ENCODE results near the gene RPL26. TPM values are rescaled to one million over a fixed set of nuclear protein-coding genes. Genes with fewer than 3 reads are reported as not detected.

RPL26 gene
- total RNA-seq (2014; rRNA removed; shearing (Covaris generic)), result 3,963 and 5,110 TPM in 2 replicates

DNA sequence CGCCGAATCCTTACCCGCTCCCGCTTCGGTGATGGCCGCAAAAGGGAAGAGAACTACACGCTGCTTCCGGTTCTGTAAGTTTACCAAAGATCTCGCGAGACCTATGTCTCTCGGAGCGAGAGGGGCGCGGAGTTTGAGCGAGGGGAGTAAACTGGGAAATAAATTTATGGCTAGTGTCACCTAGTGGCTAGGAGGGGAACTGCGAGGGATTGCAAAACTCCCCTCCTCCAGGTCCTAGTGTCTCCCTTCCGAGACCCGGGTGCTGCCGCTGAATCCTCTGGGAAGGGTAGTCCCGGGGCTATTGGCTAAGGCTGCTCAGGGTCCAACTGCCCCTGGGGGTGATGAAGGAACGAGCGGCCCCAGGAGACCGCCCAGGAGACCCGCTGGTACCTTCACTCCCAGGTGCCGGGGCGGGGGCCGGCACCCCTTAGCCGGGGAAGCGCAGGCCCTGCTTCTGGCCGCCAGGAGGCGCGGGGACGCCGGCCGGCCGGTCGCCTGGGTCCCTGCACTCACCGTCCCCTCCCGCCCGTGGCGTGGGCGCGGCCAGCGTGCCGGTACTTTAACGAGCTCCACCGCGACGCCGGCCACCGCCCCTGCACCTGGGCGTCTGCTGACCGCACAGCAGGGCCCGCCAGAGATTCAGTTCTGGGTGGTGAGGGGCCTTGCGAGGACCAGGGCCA, at the start of gene RPL26:
TSS of gene RPL26 (minus strand) at position 51 of the 680 bp plus-strand sequence. CDS start 883 bp downstream, outside the sequence.
- in situ Hi-C loops (cut with HindIII; ENCODE audit: low sequenced_read_pairs), result no loop called here
- peak; percentile 99 for DNase-seq (ENCODE audit: low spot score)

DNA sequence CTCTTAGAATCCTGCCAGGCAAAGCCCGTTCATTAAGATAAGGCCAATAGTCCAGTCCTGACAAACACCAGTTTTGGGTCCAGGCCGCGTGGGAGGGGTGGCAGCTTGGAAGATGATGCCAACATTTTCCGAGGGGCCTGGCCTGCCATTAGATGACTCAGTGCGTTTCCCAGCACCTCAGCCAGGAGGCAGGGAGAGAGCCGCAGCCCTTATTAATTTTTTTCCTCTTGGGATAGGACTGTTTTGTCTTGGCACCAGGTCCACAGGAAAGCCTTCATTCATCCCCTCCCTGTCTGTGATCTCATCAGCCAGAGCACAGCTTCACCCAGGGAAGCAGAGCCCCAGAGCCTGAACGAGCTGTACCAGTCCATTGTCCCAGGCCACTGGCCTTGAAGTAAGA, 48.0 kb upstream of the RPL26 start:
- DNase-seq (ENCODE audit: low spot score), result no peak
- in situ Hi-C loops (cut with HindIII; ENCODE audit: low sequenced_read_pairs), result no loop called here

DNA sequence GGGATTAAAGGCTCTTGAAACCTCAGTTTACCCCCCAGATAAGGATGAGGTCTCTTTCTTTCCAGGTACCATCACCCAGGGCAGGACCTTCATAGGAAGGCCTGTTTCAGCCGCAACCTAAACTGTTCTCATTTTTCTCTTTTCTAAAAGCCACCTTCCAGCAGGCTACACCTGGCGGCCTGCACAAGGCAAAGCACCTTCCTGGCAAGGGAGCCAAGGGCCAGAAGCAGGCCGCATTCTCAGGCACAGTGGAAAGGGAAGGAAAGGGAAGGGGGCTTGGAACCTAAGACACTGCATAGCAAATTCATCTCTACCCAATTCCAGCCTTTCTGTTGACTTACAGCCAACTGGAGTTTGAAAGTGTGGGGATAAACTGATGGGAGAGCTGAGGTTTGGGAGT, 43.8 kb upstream of the RPL26 start:
- in situ Hi-C loops (cut with HindIII; ENCODE audit: low sequenced_read_pairs), result no loop called here
- DNase-seq (ENCODE audit: low spot score), result no peak

DNA sequence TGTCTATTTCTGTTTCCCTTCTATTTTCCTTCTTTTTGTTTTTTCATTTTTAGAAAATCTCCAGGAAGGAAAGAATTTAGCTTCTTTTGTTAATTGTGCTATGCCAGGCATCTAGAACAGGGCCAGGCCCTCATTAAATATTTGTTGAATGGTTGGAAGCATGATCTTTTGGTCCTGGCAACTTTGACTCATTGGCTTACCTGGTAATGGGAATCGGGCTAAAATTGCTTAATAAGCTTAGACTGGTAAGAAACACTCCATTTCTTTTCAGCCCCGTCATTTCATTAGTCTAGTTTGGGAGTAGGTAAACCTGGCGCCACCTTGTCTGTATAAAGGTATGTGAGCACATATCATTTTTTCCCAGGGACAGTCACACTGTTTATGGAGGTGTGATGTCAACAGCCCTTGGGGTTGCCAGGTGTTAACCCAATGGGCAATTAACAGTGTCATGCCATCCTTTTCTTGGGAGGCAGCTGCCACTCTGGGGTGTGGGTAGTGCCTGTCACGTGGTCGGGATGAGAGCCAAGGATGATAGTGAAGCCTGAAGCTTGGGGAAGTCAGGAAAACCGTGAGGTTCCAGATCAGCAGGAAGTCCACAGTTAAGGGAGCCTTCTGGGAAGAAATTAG, 43.2 kb upstream of the RPL26 start:
- in situ Hi-C loops (cut with HindIII; ENCODE audit: low sequenced_read_pairs), result no loop called here
- DNase-seq (ENCODE audit: low spot score), result no peak

DNA sequence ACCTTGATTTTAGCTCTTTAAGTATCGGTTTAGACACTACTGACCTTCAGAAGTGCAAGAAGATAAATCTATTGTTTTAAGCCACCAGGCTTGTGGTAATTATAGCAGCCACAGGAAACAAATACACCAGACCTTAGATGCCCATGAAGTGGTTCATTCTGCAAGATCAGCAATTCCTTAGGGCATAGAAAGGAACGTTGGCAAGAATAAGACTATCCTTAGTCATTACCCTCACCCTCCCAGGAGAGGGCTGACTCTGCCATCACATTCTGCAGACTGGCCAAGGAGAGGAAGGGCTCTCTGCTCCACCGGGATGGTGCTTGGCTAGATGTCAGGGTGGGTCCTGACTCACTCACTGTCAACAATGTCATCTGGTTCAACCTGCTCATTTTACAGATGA, 38.6 kb upstream of the RPL26 start:
- in situ Hi-C loops (cut with HindIII; ENCODE audit: low sequenced_read_pairs), result no loop called here
- DNase-seq (ENCODE audit: low spot score), result no peak

DNA sequence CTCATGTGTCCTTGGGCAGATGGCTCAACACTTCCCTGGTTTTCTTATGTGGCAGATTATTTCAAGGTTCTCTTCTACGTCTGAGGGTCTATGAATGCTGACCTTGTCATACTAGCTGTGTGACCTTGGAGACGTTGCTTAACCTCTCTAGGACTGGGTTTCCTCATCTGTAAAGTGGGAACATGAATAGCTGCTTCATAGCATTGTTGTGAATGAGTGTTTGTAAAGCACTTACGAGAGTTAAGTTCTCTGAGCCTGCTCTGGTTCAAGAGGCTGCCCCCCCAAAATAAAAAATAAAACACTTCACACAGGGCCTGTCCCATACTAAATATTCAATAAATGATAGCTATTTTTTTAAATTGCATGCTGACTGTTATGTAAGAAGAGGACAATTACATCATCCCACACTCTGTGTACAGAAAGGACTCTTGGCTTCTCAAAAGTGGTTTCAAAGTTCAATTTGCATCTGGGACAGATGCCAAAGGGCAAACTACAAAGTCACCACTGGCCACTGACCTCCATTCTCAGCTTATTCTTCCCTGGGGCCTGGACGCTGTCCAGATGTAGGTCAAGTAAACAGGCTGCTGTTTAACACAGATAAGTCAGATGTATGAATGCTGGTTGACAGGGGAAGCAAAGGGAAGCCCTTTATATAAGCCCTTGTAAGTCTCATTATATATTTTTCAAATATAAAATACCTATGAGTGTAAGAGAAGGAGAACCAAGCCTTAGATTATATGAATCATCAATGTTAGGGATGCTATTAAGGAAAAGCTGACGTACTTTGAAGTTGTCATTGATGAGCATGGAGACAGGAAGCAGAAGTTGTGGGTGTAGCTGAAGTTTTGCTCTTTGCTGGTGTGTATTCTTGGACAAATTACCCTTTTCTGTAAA, 37.3 kb upstream of the RPL26 start:
- DNase-seq (ENCODE audit: low spot score), result peak; percentile 9

DNA sequence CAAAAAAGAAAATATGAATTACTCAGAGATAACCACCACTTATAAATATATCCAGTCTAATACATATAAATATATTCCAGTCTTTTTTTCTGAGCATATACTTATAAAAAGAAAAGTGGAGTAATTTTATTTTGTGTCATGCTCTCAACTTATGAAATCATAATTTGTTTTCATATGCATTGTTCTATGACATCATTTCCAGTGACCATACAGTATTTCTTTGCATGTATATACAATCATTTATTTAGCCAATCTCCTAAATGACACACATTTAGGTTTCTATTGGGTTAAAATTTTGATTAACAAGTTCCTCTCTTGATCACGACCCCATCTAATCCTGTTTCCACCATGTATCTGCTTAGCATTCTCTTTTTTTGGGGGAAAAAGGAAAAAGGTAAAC, 36.3 kb upstream of the RPL26 start:
- in situ Hi-C loops (cut with HindIII; ENCODE audit: low sequenced_read_pairs), result no loop called here
- no peak for DNase-seq (ENCODE audit: low spot score)

More for the DNA sequence above, 37.3 kb upstream of the RPL26 start:
- in situ Hi-C loops (cut with HindIII; ENCODE audit: low sequenced_read_pairs), result no loop called here

DNA sequence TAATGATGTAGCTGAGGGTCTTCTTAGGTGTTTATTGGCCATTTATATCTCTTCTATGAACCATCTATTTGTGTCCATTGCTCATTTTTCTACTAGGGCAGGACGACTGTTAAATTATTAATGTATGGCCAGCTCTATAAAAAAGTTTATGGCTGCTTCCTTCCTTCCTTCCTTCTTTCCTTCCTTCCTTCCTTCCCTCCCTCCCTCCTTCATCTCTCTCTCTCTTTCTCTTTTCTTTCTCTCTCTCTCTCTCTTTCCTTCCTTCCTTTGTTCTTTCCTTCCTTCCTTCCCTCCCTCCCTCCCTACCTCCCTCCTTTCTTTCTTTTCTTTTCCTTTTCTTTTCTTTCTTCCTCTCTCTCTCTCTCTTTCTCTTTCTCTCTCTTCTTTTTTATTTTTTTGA, 35.5 kb upstream of the RPL26 start:
- in situ Hi-C loops (cut with HindIII; ENCODE audit: low sequenced_read_pairs), result no loop called here

DNA sequence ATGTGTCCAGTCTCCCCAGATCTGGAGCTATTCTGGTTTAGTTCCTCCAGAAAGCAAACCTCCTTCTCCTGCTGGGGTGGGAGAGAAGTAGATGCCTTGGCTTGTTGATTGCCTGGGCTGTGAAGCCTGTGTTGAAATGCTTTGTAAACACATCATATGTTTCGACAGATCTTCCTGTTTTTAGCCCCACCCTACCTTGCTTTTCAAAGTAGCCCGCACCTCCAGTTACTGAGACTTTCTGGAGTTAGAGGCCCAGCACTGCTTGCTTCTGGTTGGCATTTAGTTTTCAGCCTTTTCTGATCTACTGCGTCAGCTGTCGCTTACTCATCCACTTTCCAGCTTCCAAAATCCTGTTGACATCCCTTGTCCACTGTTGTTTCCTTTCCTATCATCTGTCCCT, 34.8 kb upstream of the RPL26 start:
- in situ Hi-C loops (cut with HindIII; ENCODE audit: low sequenced_read_pairs), result no loop called here
- no peak for DNase-seq (ENCODE audit: low spot score)

More for the DNA sequence above, 35.5 kb upstream of the RPL26 start:
- DNase-seq (ENCODE audit: low spot score), result no peak

DNA sequence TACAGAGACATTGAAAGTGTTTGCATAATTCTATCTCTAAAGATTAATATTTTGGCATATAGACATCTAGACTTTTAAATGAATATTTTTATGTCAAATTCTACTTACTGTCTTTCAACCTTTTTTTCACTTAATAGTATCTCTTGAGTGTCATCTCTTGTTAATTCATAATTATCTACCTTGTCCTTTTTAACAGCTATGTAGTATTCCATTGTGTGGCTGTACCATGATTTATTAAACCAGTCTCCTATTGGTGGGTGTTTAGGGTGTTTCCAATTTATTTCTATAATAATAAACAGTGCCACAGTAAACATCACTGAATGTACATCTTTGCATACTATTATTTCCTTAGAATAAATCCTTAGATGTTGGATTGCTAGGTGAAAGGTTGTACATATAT, 30.9 kb upstream of the RPL26 start:
- in situ Hi-C loops (cut with HindIII; ENCODE audit: low sequenced_read_pairs), result no loop called here
- DNase-seq (ENCODE audit: low spot score), result no peak

DNA sequence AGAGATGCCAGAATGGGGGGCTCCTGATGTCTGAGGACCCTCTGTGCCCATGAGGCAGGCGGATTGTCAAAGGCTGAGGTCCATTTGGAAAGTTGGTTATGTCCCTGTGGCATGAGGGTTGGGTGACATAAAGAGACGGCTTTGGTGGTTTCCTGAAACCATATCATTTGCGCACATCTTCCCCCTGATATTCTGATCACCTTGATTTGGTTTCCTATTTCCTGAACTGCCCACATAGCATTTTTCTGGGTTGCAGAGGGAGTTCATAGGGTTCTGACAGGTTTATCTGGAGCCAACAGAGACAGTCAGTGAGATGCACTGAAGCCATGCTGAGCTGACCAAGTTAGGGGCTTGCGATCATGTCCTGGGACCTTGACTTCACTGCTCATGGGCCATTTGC, 30.3 kb upstream of the RPL26 start:
- in situ Hi-C loops (cut with HindIII; ENCODE audit: low sequenced_read_pairs), result no loop called here
- DNase-seq (ENCODE audit: low spot score), result no peak

DNA sequence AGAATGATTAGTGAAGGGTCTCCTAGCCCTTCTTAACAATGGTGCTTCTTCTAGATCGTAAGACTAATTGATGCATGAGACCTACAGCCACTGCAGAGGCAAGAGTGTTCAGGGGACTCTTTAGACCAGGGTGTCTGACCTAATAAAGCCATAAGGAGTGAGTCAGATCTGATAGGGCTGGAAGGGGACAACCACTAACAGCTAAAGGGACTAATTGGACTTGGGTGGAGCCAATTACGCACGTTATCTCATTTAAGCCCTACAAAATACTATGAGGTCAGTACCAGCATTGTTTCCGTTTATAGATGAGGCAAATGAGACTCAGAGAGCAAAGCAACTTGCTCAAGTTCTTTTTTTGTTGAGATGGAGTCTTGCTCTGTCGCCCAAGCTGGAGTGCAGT, 29.1 kb upstream of the RPL26 start:
- in situ Hi-C loops (cut with HindIII; ENCODE audit: low sequenced_read_pairs), result no loop called here
- DNase-seq (ENCODE audit: low spot score), result no peak

DNA sequence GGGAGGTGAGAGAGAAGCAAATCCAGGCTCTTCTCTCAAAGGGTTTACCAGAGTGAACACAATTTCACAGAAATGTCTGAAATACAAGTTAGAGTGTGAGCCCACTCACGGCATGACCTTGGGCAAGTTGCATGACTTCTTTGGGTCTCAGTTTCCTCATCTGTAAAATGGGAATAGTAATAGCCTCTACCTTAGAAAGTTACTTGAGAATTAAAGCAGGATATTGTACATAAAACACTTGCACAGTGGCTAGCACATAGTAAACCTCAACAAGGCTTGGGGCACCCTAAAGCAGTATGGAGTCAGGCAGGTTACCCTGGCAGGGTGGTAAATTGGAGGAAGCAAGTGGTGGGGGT, 27.9 kb upstream of the RPL26 start:
- in situ Hi-C loops (cut with HindIII; ENCODE audit: low sequenced_read_pairs), result no loop called here
- no peak for DNase-seq (ENCODE audit: low spot score)

DNA sequence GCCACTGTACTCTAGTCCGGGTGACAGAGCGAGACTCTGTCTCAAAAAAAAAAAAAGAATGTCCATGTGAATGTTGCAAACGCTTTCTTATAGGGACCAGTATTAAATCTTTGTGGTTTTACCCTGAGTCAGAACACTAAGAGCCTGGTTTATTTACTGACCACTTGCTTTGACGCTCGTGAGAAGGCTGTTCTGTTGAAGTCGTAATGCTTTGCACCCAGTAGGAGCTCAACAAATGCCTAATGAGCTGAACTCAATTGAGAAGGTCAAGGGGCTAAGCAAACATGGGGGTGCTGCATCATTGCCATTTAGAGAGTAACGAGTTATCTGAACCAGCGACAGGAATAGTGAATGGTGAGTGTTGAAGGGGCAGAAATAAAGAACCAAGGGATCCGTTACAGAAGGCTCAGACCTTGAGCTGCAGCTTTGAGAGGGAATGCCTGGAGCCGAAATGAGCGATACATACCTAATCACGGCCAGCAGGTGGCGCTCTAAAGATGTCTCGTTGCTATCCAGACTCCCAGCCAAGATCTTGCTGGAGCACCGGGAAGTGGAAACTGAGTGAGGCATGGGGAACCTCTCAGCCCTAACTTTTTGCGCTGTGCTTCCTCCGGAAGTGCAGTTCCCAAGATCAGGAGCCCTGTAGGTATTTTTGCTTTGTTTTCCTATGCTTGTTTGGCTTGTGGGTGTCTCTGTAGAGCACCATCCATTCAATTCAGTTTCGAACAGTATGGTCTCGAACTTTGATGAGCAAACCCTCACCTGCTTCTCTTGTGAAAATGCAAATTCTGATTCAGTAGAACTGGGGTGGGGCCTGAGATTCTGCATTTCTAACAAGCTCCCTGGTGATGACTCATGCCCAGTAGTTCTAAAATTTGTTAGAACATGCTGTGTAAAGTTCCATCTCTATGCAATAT, 27.2 kb upstream of the RPL26 start:
- in situ Hi-C loops (cut with HindIII; ENCODE audit: low sequenced_read_pairs), result no loop called here
- peak; percentile 91 for DNase-seq (ENCODE audit: low spot score)

DNA sequence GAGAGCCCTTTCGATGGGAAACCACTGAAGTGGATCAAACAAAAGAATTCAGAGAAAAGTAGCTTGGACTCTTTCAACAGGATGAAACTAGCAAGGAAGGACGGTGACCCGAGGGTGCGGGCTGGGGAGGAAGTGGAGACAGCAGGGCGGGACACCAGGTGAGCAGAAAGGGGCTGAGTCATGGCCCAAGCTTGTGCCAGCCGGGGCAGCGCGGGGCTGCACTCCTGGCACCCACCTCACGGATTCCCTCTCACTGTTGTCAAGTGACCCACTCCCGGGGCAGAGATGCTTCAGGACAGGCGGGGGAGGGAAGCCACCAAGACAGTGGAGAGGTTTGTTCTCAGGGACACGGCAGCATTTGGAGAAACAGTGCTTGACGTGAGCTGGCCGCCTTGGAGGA, 25.4 kb upstream of the RPL26 start:
- in situ Hi-C loops (cut with HindIII; ENCODE audit: low sequenced_read_pairs), result no loop called here
- no peak for DNase-seq (ENCODE audit: low spot score)

DNA sequence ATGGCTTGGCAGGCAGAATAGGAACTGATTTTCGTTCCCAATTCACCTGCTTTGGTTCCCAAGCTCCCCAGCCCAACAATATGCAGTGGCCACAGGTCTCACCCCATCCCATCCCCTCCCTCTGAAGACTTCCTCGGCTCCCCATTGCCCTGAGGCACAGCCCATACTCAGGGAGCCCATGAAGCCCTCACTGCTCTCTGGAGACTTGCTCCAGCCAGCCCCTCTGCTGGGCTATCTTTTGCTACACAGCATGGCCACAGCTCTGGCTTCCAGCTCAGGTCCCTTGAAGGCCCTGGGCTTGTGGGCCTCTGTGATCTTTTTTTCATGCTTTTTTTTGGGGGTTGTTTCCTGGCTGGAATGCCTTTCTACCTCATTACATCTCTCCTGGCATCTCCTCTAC, 23.2 kb upstream of the RPL26 start:
- in situ Hi-C loops (cut with HindIII; ENCODE audit: low sequenced_read_pairs), result no loop called here
- DNase-seq (ENCODE audit: low spot score), result no peak

DNA sequence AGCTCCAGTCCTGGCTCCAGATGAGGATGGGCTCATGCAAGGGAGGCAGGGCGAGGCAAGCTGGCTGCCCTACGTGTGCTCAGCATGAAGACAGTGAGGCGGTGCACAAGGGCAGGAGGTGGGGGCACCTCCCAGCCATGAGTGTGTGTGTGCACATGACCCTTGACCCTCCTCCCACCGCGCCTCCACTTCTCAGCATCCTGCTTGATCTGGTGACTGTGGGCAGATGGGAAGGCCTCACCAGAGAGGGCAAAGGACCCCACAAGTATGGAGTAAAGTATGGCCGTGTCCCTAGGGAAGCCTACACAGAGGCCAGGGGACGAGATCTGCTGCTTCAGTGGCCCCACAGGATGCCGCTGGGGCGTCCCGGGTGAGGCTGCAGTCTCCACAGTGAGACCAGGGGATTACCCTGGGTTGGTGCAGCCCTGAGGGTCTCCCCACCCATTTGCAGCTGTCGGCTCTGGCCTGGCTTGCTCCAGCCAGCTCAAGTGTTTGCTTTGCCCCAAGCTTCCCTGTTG, 22.6 kb upstream of the RPL26 start:
- DNase-seq (ENCODE audit: low spot score), result no peak
- in situ Hi-C loops (cut with HindIII; ENCODE audit: low sequenced_read_pairs), result no loop called here

DNA sequence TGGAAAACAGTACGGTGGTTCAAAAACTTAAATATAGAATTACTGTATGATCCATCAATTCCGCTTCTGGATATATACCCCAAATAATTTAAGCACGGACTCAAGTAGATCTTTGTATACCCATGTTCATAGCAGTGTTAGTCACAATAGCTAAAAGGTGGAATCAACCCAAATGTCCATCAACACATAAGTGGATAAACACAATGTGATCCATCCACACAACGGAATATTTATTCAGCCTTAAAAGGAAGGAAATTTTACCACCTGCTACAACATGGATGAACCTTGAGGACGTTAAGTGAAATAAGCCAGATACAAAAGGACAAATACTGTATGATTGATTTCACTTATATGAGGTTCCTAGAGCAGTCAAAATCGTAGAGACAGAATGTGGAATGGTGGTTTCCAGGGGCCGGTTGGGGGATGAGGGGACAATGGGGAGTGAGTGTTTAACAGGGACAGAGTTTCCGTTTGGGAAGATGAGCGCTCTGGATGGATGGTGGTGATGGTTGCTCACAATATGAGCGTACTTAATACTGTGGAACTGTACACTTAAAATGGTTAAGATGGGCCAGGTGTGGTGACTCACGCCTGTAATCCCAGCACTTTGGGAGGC, 20.0 kb upstream of the RPL26 start:
- DNase-seq (ENCODE audit: low spot score), result no peak
- in situ Hi-C loops (cut with HindIII; ENCODE audit: low sequenced_read_pairs), result no loop called here

DNA sequence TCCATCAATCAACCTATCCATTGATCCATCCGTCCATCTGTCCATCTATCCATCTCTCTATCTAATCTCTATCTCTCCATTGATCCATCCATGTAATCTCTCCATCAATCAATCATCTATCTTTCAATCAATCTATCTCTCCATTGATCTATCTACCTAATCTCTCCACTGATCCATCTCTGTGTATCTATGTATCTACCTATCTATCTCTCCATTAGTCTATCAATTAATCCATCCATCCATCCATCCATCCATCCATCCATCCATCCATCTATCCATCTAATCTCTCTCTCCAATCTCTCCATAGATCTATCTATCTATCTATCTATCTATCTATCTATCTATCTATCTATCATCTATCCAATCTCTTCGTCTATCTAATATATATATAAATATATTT, 18.1 kb upstream of the RPL26 start:
- DNase-seq (ENCODE audit: low spot score), result no peak
- in situ Hi-C loops (cut with HindIII; ENCODE audit: low sequenced_read_pairs), result no loop called here
